ENCODE data around the gene MBP. TPM values are rescaled to one million over a fixed set of nuclear protein-coding genes. Genes with fewer than 3 reads are reported as not detected.

MBP gene
- total and polyA plus RNA-seq, 10 of the 15 experiments (the other 5 are each of a cell fraction or from before 2014, with no cell fraction given), result 12.2 to 67.8 (median 42.1) TPM

GRCh38 chr18:77073336-77074093 lies 59.1 kb downstream of the MBP start:
- H3K79me2 ChIP-seq (ENCODE audit: control insufficient read depth, insufficient read depth, low read length), result peaks cover 31% of the 10 kb centered on the region
- SMC1A ChIA-PET (ENCODE audit: uncharacterized antibody, unreplicated experiment), result interaction anchor here (0.6 to 2.0 kb wide), 3 partner anchors 11 to 51 kb away, joined by 3 to 5 read pairs (median 4); no protein-coding TSS in a partner anchor

More at GRCh38 chr18:77073336-77074093, 59.1 kb downstream of the MBP start:
- BruUV-seq (replicated peaks), result no TSS peak
- Histone ChIP-seq H3K4me3 (no peak overlapping the region), H3K4me1 (ENCODE audit: control insufficient read depth, insufficient read depth, low read length) (peaks cover 21% of the 10 kb centered on the region), H3K9ac (ENCODE audit: control insufficient read depth, insufficient read depth, low read length) (no peak overlapping the region), H4K20me1 (ENCODE audit: control insufficient read depth, insufficient read depth) (no peaks in the 10 kb centered on the region), H3K9me3 (replicated peaks; ENCODE audit: control insufficient read depth, insufficient read depth, low read length) (no peaks in the 10 kb centered on the region), H3K27ac (ENCODE audit: control insufficient read depth, insufficient read depth) (no peak overlapping the region), H3K27me3 (replicated peaks in 1 of 2; ENCODE audit: control insufficient read depth in 2 of 2, insufficient read depth in 2 of 2, low read length in 1 of 2) (no peaks in the 10 kb centered on the region), H3K36me3 (ENCODE audit: control insufficient read depth in 2 of 2, insufficient read depth in 2 of 2, low read length in 1 of 2) (peaks cover 8 to 25% of the 10 kb centered on the region in 2 experiments; a peak in 3 of 4 replicates), H2AFZ (ENCODE audit: control insufficient read depth, low read depth, low read length) (no peak overlapping the region), H3K4me2 (ENCODE audit: control insufficient read depth, insufficient read depth) (no peak overlapping the region)
- TF ChIP-seq MEF2A (IDR thresholded peaks at IDR 0.05; ENCODE audit: insufficient read depth, low read depth, low read length), result no peak
- TF ChIP-seq NFIC (IDR thresholded peaks at IDR 0.05; ENCODE audit: low read depth, low read length), result no peak
- TF ChIP-seq CBX3 (IDR thresholded peaks at IDR 0.05; ENCODE audit: borderline replicate concordance, low read depth), result no peak
- TF ChIP-seq CUX1 (IDR thresholded peaks at IDR 0.05; ENCODE audit: insufficient replicate concordance, low read depth, low read length), result no peak
- TF ChIP-seq ZNF274 (IDR thresholded peaks at IDR 0.05; ENCODE audit: insufficient read depth, insufficient read length), result no peak
- TF ChIP-seq IKZF1 (conservative IDR thresholded peaks at IDR 0.05), result no peak
- no peak for TF ChIP-seq GATAD2B (conservative IDR thresholded peaks at IDR 0.05; ENCODE audit: low read depth)
- no peak for TF ChIP-seq STAT1 (conservative IDR thresholded peaks at IDR 0.05)
- TF ChIP-seq NRF1 (conservative IDR thresholded peaks at IDR 0.05; ENCODE audit: low read depth, low read length), result no peak
- TF ChIP-seq POU2F2 (IDR thresholded peaks at IDR 0.05; ENCODE audit: borderline replicate concordance, low read depth, low read length), result no peak
- TF ChIP-seq EP300 (IDR thresholded peaks at IDR 0.05; ENCODE audit: borderline replicate concordance in 1 of 2, control insufficient read depth in 1 of 2, low read depth in 2 of 2, low read length in 2 of 2), result no peak
- no peak for TF ChIP-seq NR2C2 (IDR thresholded peaks at IDR 0.05; ENCODE audit: borderline replicate concordance, control insufficient read depth, insufficient read length, low read depth)
- CTCF ChIA-PET, result interaction anchor here (0.8 to 1.4 kb wide), 2 partner anchors 10 to 138 kb away, joined by 4 read pairs; no protein-coding TSS in a partner anchor
- WGBS (ENCODE audit: insufficient coverage, insufficient replicate concordance, low lambda C conversion rate, missing lambda C conversion rate), result 43% methylated on average over 9 of the region's 9 CpGs
- RAD21 ChIA-PET (ENCODE audit: unreplicated experiment), result no interaction called here
- intact Hi-C loops (cut with micrococcal nuclease; ENCODE audit: unreplicated experiment), result no loop called here
- DNase-seq (ENCODE audit: low read depth, low spot score), result no peak
- FAIRE-seq, result no peak
- POLR2A ChIA-PET, result no interaction called here
- ATAC-seq, result no peak
- in situ Hi-C loops (cut with MboI), result no loop called here

All from GM12878 (cell line).